KOPT-K1 (cell line): Measurements from ENCODE around the gene PATE2.

Source experiments
- H3K27ac ChIP-seq: fragments of 200-600 bp; sonication (generic); 2 replicates; pipeline ENCODE4 v1.5.1; 2016; ENCODE audit warnings: antibody characterized with exemption, mild to moderate bottlenecking, low read depth, low read length; ENCODE audit not compliant: poor library complexity, severe bottlenecking
- H3K36me3 ChIP-seq: fragments of 200-600 bp; sonication (generic); 2 replicates; pipeline ENCODE4 v1.5.1; 2017; ENCODE audit warnings: antibody characterized with exemption, mild to moderate bottlenecking, low read length, moderate library complexity; ENCODE audit not compliant: insufficient read depth
- H3K9me3 ChIP-seq: fragments of 200-600 bp; sonication (generic); 2 replicates; pipeline ENCODE4 v1.5.1; 2017; ENCODE audit warnings: antibody characterized with exemption, low read length, mild to moderate bottlenecking; ENCODE audit not compliant: insufficient read depth, poor library complexity, severe bottlenecking

Gene PATE2

GRCh38 chr11:125778728-125779127 lies at the start of gene PATE2:
Gene PATE2 (minus strand): TSS chr11:125778828. CDS start chr11:125778773, 55 bp downstream.
- H3K27ac ChIP-seq, result no peak within 1 kb of the TSS

GRCh38 chr11:125807909-125808308 lies 29.3 kb upstream of the PATE2 start:
- peaks cover 9% of the 10 kb centered on the region for H3K9me3 ChIP-seq
- H3K36me3 ChIP-seq, result no peaks in the 10 kb centered on the region
- no peak overlapping the region for H3K27ac ChIP-seq

More at GRCh38 chr11:125778728-125779127, at the start of gene PATE2:
- H3K36me3 ChIP-seq, result no peaks in the 10 kb centered on the region
- no peaks in the 10 kb centered on the region for H3K9me3 ChIP-seq

- Histone ChIP-seq H3K9me3 (peaks cover 20% of the 10 kb centered on the region), H3K36me3 (no peaks in the 10 kb centered on the region), H3K27ac (no peak overlapping the region)
These were observed 23.8 kb upstream of the PATE2 start for GRCh38 chr11:125802387-125802786.

- no peaks in the 10 kb centered on the region for H3K36me3 ChIP-seq
- peaks cover 20% of the 10 kb centered on the region for H3K9me3 ChIP-seq
- no peak overlapping the region for H3K27ac ChIP-seq
These were observed 21.2 kb upstream of the PATE2 start for GRCh38 chr11:125799808-125800207.

- Histone ChIP-seq H3K27ac (no peak overlapping the region), H3K9me3 (peaks cover 9% of the 10 kb centered on the region), H3K36me3 (no peaks in the 10 kb centered on the region)
These were observed 19.0 kb upstream of the PATE2 start for GRCh38 chr11:125797641-125798040.

- Histone ChIP-seq H3K9me3 (no peaks in the 10 kb centered on the region), H3K36me3 (no peaks in the 10 kb centered on the region), H3K27ac (no peak overlapping the region)
These were observed 12.2 kb upstream of the PATE2 start for GRCh38 chr11:125790825-125791224.

- no peak within 1 kb of the TSS for H3K27ac ChIP-seq
- H3K9me3 ChIP-seq, result no peaks in the 10 kb centered on the region
- H3K36me3 ChIP-seq, result no peaks in the 10 kb centered on the region
These were observed 9.2 kb upstream of the PATE2 start, which contains the start of gene PATE3 for GRCh38 chr11:125787827-125788226. Gene PATE3 (plus strand): TSS chr11:125788127. CDS start chr11:125788152, 25 bp downstream.

GRCh38 chr11:125784678-125785077 lies 6.0 kb upstream of the PATE2 start:
- Histone ChIP-seq H3K9me3 (no peaks in the 10 kb centered on the region), H3K36me3 (no peaks in the 10 kb centered on the region), H3K27ac (no peak overlapping the region)

GRCh38 chr11:125777309-125777708 lies 1.3 kb downstream of the PATE2 start:
- no peaks in the 10 kb centered on the region for H3K36me3 ChIP-seq
- no peaks in the 10 kb centered on the region for H3K9me3 ChIP-seq
- H3K27ac ChIP-seq, result no peak overlapping the region

- Histone ChIP-seq H3K36me3 (no peaks in the 10 kb centered on the region), H3K27ac (no peak overlapping the region), H3K9me3 (no peaks in the 10 kb centered on the region)
These were observed 5.1 kb downstream of the PATE2 start for GRCh38 chr11:125773516-125773915.

- Histone ChIP-seq H3K36me3 (no peaks in the 10 kb centered on the region), H3K27ac (no peak overlapping the region), H3K9me3 (no peaks in the 10 kb centered on the region)
These were observed 5.7 kb downstream of the PATE2 start for GRCh38 chr11:125772834-125773505.

- H3K27ac ChIP-seq, result no peak overlapping the region
- no peaks in the 10 kb centered on the region for H3K9me3 ChIP-seq
- H3K36me3 ChIP-seq, result no peaks in the 10 kb centered on the region
These were observed 8.0 kb downstream of the PATE2 start for GRCh38 chr11:125770583-125770982.

- no peaks in the 10 kb centered on the region for H3K36me3 ChIP-seq
- H3K9me3 ChIP-seq, result no peaks in the 10 kb centered on the region
- no peak overlapping the region for H3K27ac ChIP-seq
These were observed 10.1 kb downstream of the PATE2 start for GRCh38 chr11:125768336-125769046.

- Histone ChIP-seq H3K27ac (no peak overlapping the region), H3K36me3 (no peaks in the 10 kb centered on the region), H3K9me3 (no peaks in the 10 kb centered on the region)
These were observed 12.4 kb downstream of the PATE2 start for GRCh38 chr11:125766251-125766650.

- Histone ChIP-seq H3K27ac (no peak overlapping the region), H3K9me3 (no peaks in the 10 kb centered on the region), H3K36me3 (no peaks in the 10 kb centered on the region)
These were observed 15.1 kb downstream of the PATE2 start for GRCh38 chr11:125763483-125763882.

GRCh38 chr11:125762445-125762844 lies 16.2 kb downstream of the PATE2 start:
- H3K36me3 ChIP-seq, result no peaks in the 10 kb centered on the region
- no peak overlapping the region for H3K27ac ChIP-seq
- no peaks in the 10 kb centered on the region for H3K9me3 ChIP-seq
